Measurements from ENCODE around the gene SVOPL. TPM values are rescaled to one million over a fixed set of nuclear protein-coding genes. Genes with fewer than 3 reads are reported as not detected.
A peak's percentile ranks its signal among the peaks of the same experiment; 100 is the strongest.
"Not testable (repeated sequence)": the region's sequence is repeated elsewhere in the genome, so short reads cannot be mapped to it uniquely, and the experiment has no call there.

The SVOPL gene
- total RNA-seq, 4 donors from 2014 or later = not detected

DNA sequence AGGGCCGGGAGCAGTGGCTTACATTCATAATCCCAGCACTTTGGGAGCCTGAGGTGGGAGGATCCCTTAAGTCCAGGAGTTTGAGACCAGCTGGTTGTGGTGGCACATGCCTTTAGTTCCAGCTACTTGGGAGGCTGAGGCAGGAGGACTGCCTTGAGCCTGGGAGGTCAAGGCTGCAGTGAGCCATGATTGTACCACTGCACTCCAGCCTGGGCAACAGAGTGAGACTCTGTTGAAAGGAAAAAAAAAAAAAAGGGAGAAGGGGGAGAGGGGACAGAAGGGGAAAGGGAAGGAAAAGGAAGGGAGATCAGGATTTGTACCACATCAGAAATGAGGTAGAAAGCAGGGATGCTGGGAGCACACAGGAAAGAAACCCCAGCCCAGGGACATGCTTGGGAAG lies 38.7 kb upstream of the SVOPL start:
- DNase-seq (ENCODE audit: low spot score) = no peak
- no peak for TF ChIP-seq CTCF (IDR thresholded peaks at IDR 0.05)
- ATAC-seq (ENCODE audit: low FRiP score) = no peak

DNA sequence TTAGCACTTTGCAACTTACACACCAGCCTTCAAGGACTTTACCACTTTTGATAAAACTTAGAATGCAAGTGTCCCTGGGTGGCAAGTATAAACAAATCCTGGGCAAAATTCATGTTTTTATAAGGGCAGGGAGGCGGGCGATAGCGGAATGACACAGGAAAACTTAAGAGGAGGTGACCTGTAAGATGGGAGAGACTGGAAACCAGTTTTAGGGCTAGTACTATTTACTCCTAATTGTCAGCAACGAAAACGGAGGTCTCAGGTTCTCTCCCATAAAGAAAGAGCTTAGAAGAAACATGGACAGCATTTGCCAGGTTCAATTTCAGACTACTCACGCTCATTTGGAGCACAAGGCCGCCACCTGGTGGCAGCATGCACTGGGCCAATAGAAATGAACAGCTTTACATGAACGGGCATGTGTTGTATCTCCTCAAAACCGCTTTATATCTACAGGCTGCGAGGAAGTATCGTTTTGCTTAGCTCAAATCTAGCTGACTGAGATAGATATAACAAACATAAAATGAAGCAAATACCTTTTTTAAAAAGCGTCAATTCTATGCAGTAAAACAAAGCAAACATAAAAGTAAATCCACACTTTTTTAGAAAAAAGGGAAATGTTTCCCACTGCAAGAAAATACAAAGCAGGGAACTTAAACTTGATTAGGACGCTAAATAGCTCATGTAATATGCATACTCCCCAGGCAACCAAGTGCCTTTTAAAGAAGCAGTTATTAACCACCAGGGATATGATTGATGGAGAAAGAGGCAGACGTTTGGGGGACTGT lies 37.6 kb upstream of the SVOPL start:
- DNase-seq (ENCODE audit: low spot score) (peak; percentile 63), ATAC-seq (ENCODE audit: low FRiP score) (no peak)
- TF ChIP-seq CTCF (IDR thresholded peaks at IDR 0.05) = no peak

DNA sequence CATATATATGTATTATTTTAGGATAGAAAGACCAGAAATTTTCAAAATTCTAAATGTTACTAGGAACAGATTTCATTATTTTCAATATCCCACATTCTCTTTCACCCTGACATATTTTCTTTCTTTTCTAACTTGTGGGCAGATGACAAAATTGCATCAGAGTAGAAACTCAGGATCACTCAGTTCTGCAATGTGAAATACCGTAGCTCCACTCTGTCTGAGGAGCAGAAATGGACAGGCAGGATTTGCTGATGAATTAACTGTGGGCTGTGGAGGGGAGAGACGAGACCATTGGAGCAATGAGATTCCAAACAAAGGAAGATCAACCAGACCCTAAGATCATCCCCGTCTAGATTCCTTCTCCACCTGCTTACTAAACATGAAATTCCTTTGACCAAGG lies 37.0 kb upstream of the SVOPL start:
- ATAC-seq (ENCODE audit: low FRiP score) = no peak
- TF ChIP-seq CTCF (IDR thresholded peaks at IDR 0.05) = no peak
- DNase-seq (ENCODE audit: low spot score) = no peak

DNA sequence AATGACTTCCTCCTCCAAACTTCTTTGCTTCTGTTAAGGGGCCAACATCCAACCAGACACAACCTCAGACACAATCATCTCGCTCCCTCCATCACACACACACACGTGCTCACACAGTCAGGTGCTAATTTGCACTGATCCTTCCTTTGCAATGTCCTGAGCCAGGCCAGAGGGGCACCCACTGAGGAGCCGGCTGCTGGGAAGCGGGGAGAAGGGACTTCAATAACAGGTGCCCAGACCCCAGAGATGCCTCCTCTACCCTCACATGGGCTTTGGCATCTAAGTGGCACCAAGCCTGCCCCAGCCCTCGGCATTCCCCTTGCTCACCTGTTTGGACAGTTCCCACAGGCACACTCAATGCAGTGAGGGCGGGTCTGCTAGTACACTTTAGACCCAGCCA lies 34.2 kb upstream of the SVOPL start:
- no peak for TF ChIP-seq CTCF (IDR thresholded peaks at IDR 0.05)
- ATAC-seq (ENCODE audit: low FRiP score) = no peak
- no peak for DNase-seq (ENCODE audit: low spot score)

- not testable (repeated sequence) for DNase-seq (ENCODE audit: low spot score); ATAC-seq (ENCODE audit: low FRiP score)
Measured at GRCh38 chr7:138731733-138732132, 30.6 kb upstream of the SVOPL start.

DNA sequence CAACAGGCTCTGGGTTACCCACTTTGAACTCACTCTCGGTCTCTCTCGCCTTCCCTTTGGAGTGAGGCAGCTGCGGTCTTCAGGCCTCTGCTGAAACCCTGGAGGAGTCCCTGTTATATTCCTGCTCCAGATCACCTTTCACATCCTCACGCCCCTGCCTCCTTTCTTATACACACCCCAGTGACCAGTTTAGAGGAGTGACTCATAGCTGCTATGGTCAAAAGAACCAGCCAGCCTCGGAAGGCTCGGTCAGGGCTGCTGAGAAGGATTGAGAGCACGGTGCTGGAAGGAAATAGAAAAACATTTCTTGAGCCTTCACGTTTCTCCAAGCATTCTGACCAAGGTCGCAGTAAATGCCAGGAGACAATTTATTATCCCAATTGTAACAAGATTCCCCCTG lies 28.3 kb upstream of the SVOPL start:
- DNase-seq (ENCODE audit: low spot score) = no peak
- TF ChIP-seq CTCF (IDR thresholded peaks at IDR 0.05) = no peak
- ATAC-seq (ENCODE audit: low FRiP score) = no peak

DNA sequence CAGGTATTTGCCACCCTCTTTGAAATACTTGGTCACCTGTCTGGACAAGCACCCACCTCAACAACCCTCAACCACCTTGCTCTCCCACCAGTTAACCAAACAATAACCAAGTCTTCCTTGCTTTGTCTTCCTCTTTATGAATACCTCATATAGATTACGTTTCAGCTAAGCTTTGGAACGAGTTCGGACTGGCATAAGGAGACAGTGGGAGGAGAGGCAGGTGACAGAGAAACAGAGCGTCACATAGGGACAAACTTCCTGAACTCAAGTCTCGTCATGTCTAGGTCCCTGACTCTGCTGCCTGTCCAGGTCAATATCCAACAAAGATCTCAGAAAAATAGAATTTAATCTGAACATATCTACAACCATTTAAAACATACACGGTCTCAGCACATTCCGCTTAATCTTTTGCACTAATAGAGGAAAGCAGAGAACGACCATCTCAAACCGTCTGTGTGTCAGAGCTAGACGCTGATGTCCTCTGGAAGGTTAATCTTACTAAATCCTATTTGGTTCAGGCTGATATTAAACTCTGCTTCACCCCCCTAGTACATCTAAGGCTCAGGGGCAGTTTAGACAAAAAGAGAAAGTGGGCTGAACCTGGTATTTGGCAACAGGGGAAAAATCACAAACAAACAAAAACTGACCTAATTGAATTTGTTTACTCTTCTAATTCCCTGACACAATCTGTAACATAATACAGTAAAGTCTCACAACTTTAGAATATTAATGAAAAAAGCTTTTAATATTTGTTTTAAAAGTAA lies 26.4 kb upstream of the SVOPL start:
- DNase-seq (ENCODE audit: low spot score) = no peak
- TF ChIP-seq CTCF (IDR thresholded peaks at IDR 0.05) = no peak
- ATAC-seq (ENCODE audit: low FRiP score) = no peak

Measured in omental fat pad (tissue), 4 donors.